Muscle layer of colon (tissue), 2 donors: Measurements from ENCODE around the gene TUBB.
A peak's percentile ranks its signal among the peaks of the same experiment; 100 is the strongest.
"Not testable (repeated sequence)": the region's sequence is repeated elsewhere in the genome, so short reads cannot be mapped to it uniquely, and the experiment has no call there.

Experiments
- H3K27ac ChIP-seq: one replicate; pipeline ENCODE4 v1.7.0; 2013; ENCODE audit warnings: low read depth, mild to moderate bottlenecking, low read length, moderate library complexity
- H3K27me3 ChIP-seq, 2 donors: one replicate each; pipeline ENCODE4 v1.7.0; 2013; ENCODE audit warnings: low read length in 2 of 2, mild to moderate bottlenecking in 2 of 2; ENCODE audit not compliant: insufficient read depth in 2 of 2, control insufficient read depth in 1 of 2
- H3K36me3 ChIP-seq: one replicate; pipeline ENCODE4 v1.7.0; 2013; ENCODE audit warnings: mild to moderate bottlenecking, low read length; ENCODE audit not compliant: insufficient read depth
- H3K4me1 ChIP-seq: one replicate; pipeline ENCODE4 v1.7.0; 2013; ENCODE audit warnings: mild to moderate bottlenecking, low read length; ENCODE audit not compliant: insufficient read depth
- H3K4me3 ChIP-seq, 2 donors: one replicate each; pipeline ENCODE4 v1.7.0; 2013; ENCODE audit warnings: low read length in 2 of 2, low read depth in 1 of 2, mild to moderate bottlenecking in 1 of 2, moderate library complexity in 1 of 2
- H3K9ac ChIP-seq: one replicate; pipeline ENCODE4 v1.7.0; 2013; ENCODE audit warnings: low read length
- H3K9me3 ChIP-seq: one replicate; pipeline ENCODE4 v1.7.0; 2013; ENCODE audit warnings: mild to moderate bottlenecking, low read length
- donor health status: abdominal sarcoma.
- donor health status: Adenocarcinoma of cecum.

The TUBB gene

DNA sequence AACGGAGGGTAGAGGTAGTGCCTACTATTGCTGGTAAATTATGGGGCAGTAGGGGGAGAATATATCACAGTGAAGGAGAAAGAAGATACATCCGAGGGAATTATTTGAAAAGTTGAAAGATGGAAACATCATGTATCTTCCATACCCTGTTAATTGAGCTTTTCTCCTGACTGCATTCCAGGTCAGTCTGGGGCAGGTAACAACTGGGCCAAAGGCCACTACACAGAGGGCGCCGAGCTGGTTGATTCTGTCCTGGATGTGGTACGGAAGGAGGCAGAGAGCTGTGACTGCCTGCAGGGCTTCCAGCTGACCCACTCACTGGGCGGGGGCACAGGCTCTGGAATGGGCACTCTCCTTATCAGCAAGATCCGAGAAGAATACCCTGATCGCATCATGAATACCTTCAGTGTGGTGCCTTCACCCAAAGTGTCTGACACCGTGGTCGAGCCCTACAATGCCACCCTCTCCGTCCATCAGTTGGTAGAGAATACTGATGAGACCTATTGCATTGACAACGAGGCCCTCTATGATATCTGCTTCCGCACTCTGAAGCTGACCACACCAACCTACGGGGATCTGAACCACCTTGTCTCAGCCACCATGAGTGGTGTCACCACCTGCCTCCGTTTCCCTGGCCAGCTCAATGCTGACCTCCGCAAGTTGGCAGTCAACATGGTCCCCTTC, 3.1 kb downstream of the TUBB start:
- H3K27me3 ChIP-seq, H3K9ac ChIP-seq, H3K9me3 ChIP-seq, H3K4me3 ChIP-seq, H3K27ac ChIP-seq: not testable (repeated sequence)
- Histone ChIP-seq H3K36me3 (peaks cover 51% of the 10 kb centered on the region), H3K4me1 (peaks cover 25% of the 10 kb centered on the region)

DNA sequence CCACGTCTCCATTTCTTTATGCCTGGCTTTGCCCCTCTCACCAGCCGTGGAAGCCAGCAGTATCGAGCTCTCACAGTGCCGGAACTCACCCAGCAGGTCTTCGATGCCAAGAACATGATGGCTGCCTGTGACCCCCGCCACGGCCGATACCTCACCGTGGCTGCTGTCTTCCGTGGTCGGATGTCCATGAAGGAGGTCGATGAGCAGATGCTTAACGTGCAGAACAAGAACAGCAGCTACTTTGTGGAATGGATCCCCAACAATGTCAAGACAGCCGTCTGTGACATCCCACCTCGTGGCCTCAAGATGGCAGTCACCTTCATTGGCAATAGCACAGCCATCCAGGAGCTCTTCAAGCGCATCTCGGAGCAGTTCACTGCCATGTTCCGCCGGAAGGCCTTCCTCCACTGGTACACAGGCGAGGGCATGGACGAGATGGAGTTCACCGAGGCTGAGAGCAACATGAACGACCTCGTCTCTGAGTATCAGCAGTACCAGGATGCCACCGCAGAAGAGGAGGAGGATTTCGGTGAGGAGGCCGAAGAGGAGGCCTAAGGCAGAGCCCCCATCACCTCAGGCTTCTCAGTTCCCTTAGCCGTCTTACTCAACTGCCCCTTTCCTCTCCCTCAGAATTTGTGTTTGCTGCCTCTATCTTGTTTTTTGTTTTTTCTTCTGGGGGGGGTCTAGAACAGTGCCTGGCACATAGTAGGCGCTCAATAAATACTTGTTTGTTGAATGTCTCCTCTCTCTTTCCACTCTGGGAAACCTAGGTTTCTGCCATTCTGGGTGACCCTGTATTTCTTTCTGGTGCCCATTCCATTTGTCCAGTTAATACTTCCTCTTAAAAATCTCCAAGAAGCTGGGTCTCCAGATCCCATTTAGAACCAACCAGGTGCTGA, 3.9 kb downstream of the TUBB start:
- H3K9ac ChIP-seq, H3K4me3 ChIP-seq, H3K9me3 ChIP-seq, H3K27ac ChIP-seq, H3K27me3 ChIP-seq: not testable (repeated sequence)
- Histone ChIP-seq H3K4me1 (peaks cover 23% of the 10 kb centered on the region), H3K36me3 (peaks cover 51% of the 10 kb centered on the region)

DNA sequence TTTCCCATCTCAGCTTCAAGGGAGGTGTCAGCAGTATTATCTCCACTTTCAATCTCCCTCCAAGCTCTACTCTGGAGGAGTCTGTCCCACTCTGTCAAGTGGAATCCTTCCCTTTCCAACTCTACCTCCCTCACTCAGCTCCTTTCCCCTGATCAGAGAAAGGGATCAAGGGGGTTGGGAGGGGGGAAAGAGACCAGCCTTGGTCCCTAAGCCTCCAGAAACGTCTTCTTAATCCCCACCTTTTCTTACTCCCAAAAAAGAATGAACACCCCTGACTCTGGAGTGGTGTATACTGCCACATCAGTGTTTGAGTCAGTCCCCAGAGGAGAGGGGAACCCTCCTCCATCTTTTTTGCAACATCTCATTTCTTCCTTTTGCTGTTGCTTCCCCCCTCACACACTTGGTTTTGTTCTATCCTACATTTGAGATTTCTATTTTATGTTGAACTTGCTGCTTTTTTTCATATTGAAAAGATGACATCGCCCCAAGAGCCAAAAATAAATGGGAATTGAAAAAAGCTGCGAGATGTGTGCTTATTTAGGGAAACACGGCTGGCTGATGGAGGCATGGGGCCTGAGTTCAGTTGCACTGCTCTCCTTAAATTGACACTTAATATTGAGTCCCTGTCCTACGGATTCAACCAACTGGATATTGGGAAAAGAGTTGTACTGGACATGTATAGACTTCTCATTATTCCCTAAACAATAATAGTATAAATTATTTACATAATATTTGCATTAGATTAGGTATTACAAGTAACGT, 4.9 kb downstream of the TUBB start:
- peaks cover 15% of the 10 kb centered on the region for H3K4me1 ChIP-seq
- H3K9ac ChIP-seq: no peak overlapping the region
- H3K9me3 ChIP-seq: no peaks in the 10 kb centered on the region
- no peaks in the 10 kb centered on the region for H3K27me3 ChIP-seq
- peaks cover 61% of the 10 kb centered on the region for H3K36me3 ChIP-seq
- no peak overlapping the region for H3K4me3 ChIP-seq
- no peak overlapping the region for H3K27ac ChIP-seq

DNA sequence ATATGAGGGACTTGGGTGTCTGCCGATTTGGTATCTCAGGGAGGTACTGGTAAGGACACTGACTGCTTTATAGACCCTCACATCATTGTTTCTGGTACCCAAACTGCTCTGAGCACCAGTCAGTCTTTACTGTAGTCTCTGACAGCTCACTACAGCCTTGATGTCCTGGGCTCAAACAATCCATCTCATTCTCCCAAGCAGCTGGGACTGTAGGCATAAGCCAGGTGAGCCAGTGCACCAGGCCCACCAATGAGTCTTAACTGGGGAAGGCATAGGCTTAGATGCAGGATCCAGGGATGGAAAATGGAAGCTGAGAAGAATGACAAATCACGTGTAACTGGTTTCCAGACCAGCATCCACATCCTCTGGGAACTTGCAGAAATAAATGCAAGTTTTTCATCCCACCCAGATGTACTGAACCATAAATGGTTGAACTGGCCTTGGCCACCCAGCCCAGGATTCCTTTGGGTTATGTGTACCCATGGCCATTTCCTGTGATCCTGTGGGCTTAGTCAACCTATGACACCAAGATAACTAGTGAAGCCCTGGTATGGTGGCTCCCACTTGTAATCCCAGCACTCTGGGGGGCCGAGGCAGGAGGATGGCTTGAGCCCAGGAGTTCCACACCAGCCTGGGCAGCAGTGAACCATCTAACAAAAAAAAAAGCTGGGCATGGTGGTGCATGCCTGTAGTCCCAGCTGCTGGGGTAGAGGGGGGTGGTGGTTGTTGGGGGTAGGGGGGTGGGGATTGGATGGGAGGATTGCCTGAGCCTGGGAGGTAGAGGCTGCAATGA, 5.8 kb downstream of the TUBB start:
- no peak overlapping the region for H3K9ac ChIP-seq

DNA sequence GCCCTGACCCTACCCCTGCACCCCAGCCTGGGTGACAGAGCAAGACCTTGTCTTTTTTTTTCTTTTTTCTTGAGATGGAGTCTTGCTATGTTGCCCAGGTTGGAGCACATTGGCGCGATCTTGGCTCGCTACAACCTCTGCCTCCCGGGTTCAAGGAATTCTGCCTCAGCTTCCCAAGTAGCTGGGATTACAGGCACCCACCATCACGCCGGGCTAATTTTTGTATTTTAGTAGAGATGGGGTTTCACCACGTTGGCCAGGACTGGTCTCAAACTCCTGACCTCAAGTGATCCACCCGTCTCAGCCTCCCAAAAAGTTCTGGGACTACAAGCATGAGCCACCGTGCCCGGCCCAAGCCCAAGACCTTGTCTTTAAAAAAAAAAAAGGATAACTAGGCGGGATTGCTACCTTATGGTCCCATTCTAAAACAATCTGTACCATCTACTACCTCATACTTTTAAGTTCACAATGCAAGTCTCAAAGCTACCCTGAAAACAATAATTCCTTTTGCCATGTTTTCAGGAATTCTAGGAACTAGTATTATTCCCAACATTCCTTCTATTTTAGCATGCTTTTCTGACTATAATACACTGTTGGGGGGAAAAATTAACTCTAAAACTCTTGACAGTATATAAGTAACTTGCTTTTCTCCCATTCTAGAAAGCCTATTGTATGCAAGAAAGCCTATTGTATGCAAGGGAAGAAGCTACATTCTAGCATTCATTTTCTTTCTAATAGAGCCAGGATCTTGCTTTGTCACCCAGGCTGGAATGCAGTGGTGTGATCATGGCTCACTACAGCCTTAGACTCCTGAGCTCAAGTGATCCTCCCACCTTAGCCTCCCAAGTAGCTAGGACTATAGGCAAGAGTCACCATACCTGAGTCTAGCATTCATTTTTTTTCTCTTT, 6.6 kb downstream of the TUBB start:
- H3K36me3 ChIP-seq: peaks cover 76% of the 10 kb centered on the region
- no peak overlapping the region for H3K4me3 ChIP-seq
- H3K27ac ChIP-seq: no peak overlapping the region
- no peaks in the 10 kb centered on the region for H3K27me3 ChIP-seq
- H3K9ac ChIP-seq: no peak overlapping the region
- no peaks in the 10 kb centered on the region for H3K9me3 ChIP-seq
- peaks cover 22% of the 10 kb centered on the region for H3K4me1 ChIP-seq

More for the DNA sequence above, 5.8 kb downstream of the TUBB start:
- Histone ChIP-seq H3K4me3 (no peak overlapping the region), H3K36me3 (peaks cover 70% of the 10 kb centered on the region), H3K27ac (no peak overlapping the region), H3K27me3 (no peaks in the 10 kb centered on the region), H3K9me3 (no peaks in the 10 kb centered on the region), H3K4me1 (peaks cover 21% of the 10 kb centered on the region)

DNA sequence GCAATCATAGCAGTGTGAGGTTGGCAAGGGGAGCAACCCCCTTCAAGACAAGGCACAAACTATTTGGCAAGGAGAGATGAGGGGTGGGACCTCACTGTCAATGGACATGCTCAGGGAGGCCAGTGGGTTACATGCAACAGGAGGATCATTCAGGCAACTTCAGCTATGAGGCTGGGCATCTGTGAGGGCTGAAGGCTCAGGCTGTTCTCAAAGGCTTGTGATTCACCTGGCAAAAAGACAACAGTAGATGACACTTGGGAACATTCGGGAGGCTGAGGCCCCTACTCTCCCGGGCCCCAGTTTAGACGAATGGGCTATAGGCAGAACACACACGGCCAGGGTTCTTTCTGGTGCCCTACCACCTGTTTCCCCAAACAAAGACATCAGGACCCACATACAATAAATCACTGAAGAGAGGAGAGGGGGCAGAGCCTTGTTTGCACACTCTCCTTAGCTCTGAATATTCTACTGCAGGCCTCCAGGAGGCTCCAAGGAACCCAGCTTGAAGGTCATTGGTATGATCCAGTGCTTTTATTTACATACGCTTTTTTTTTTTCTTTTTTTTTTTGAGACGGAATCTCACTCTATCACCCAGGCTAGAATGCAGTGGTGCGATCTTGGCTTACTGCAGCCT, 7.9 kb downstream of the TUBB start:
- H3K4me3 ChIP-seq: no peak overlapping the region
- no peaks in the 10 kb centered on the region for H3K27me3 ChIP-seq
- H3K4me1 ChIP-seq: peaks cover 13% of the 10 kb centered on the region
- H3K27ac ChIP-seq: peak overlapping the region; percentile 41
- H3K36me3 ChIP-seq: peaks cover 85% of the 10 kb centered on the region
- H3K9ac ChIP-seq: no peak overlapping the region
- no peaks in the 10 kb centered on the region for H3K9me3 ChIP-seq

DNA sequence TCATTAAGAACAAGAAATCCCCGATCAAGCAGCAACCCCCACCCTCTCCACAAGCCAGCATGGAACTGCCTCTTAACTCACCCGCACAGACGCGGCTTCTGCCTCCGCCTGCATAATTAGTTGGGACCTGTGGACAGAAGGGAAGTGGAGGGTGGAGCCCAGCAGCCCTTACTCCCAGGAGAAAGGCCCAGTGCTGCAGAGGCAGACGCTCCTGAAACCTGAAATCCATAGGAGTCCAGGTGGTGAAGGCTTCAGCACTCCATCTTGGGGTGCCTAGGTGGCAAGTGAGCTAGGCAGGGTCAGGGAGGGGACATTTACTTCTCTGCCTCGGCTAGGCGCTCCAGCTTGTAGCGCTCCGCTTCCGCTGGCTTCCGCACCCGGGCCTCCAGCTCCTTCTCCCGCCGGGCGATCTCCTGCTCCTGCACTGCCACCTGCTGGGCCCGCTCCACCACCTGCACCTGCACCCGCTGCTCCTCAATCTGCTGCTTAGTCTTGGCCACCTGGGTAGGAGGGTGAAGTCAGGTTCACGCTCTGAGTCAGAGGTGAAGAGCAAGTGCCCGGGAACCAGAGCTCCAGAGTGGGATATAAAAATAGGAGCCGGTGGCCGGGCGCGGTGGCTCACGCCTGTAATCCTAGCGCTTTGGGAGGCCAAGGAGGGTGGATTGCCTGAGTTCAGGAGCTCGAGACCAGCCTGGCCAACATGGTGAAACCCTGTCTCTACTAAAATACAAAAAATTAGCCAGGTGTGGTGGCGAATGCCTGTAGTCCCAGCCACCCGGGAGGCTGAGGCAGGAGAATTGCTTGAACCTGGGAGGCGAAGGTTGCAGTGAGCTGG, 10.7 kb downstream of the TUBB start:
- Histone ChIP-seq H3K27me3 (no peaks in the 10 kb centered on the region), H3K27ac (peak overlapping the region; percentile 48), H3K9me3 (no peaks in the 10 kb centered on the region), H3K4me1 (peaks cover 11% of the 10 kb centered on the region), H3K4me3 (no peak overlapping the region), H3K36me3 (peaks cover 80% of the 10 kb centered on the region), H3K9ac (no peak overlapping the region)

DNA sequence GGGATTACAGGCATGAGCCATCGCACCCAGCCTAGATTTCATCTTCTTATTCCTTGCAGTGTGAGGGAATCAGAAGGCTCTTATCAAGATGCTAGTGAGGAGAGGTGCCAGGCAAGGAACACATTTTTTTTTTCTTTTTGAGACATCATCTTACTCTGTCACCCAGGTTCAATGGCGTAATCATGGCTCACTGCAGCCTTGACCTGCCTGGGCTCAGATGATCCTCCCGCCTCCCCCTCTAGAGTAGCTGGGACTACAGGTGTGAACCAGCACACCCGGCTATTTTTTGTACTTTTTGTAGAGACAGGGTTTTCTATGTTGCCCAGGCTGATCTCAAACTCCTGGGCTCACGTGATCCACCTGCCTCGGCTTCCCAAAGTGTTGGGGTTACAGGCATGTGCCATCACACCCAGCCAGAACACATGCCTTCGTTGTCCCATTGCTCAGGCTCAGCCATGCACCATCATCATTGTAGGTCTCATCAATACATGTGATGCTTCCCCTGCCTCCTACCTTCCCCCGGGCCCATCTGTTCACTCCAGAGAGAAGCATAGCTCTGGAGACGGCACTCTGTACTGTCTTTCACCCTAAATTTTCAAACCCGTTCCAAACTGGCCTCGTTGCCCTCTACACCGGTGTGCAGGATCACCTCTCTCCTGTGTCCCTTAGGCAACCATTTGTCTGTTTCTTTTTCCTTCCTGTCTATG, 12.2 kb downstream of the TUBB start:
- H3K27ac ChIP-seq: no peak overlapping the region
- H3K36me3 ChIP-seq: peaks cover 78% of the 10 kb centered on the region

DNA sequence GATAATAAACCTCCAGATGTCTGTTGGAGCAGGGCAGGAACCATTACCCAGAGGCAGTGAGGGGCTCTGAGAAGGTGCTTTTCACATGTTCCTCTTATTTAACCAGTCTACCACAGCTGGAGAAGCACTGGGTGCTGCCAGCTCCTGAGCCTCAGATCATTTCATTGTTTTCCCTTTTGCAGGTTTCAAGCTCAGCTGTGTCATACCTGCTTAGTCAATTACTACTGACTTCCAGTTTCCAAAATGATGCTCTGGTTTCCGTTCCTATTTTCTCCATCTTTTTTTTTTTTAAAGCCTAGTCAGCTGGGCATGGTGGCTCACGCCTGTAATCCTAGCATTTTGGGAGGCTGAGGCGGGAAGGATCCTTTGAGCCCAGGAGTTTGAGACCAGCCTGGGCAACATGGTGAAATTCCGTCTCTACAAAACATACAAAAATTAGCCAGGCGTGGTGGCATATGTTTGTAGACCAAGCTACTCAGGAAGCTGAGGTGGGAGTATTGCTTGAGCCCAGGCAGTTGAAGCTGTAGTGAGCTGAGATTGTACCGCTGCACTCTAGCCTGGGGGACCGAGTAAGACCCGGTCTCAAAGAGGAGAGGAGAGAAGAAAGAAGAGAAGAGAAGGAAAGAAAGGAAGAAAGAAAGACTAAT, 15.6 kb downstream of the TUBB start:
- H3K9me3 ChIP-seq: no peaks in the 10 kb centered on the region
- H3K4me1 ChIP-seq: peaks cover 21% of the 10 kb centered on the region
- no peaks in the 10 kb centered on the region for H3K27me3 ChIP-seq
- no peak overlapping the region for H3K9ac ChIP-seq
- H3K27ac ChIP-seq: no peak overlapping the region
- H3K4me3 ChIP-seq: no peak overlapping the region
- peaks cover 85% of the 10 kb centered on the region for H3K36me3 ChIP-seq

More for the DNA sequence above, 12.2 kb downstream of the TUBB start:
- no peaks in the 10 kb centered on the region for H3K9me3 ChIP-seq
- H3K4me1 ChIP-seq: peaks cover 9% of the 10 kb centered on the region
- no peaks in the 10 kb centered on the region for H3K27me3 ChIP-seq
- H3K9ac ChIP-seq: no peak overlapping the region
- H3K4me3 ChIP-seq: no peak overlapping the region
